SK-N-SH (cell line): Measurements from ENCODE around the gene RNF8. TPM values are rescaled to one million over a fixed set of nuclear protein-coding genes. Genes with fewer than 3 reads are reported as not detected.
A peak's percentile ranks its signal among the peaks of the same experiment; 100 is the strongest.

Experiments
- CTCF ChIA-PET: fragments of 300-600, 350-600 bp; formaldehyde crosslinking; extraction: SDS; loops from one replicate; lab custom pipeline; 2021; lab: Yijun Ruan, JAX
- POLR2A ChIA-PET: fragments of 350-600 bp; sonication (Branson Sonifier 250); formaldehyde crosslinking; extraction: SDS; loops from one replicate; lab custom pipeline; 2020; ENCODE audit warnings: antibody characterized with exemption, inconsistent platforms; lab: Yijun Ruan, JAX
- DNase-seq: peaks from one replicate; pipeline ENCODE4 v3.0.0; 2012
- H2AFZ ChIP-seq: fragments of 200-600 bp; sonication (generic); 2 replicates; pipeline ENCODE4 v1.8.1; 2016; ENCODE audit warnings: antibody characterized with exemption, mild to moderate bottlenecking, low read depth
- H3F3A ChIP-seq: fragments of 200-600 bp; sonication (generic); replicated peaks from 2 replicates; pipeline ENCODE3; 2016; ENCODE audit warnings: antibody characterized with exemption, mild to moderate bottlenecking; ENCODE audit not compliant: insufficient read depth
- H3K27ac ChIP-seq, 2 experiments: fragments of 200-500 bp in 1 of 2; fragments of 200-600 bp in 1 of 2; sonication (Bioruptor generic) in 1 of 2; sonication (generic), shearing (Covaris generic) in 1 of 2; 2 replicates each; pipeline versions ENCODE4 v1.5.1 to v1.6.1; 2014 to 2016; ENCODE audit warnings: low read depth in 2 of 2, inconsistent platforms in 1 of 2, low read length in 1 of 2, mild to moderate bottlenecking in 1 of 2, mixed read lengths in 1 of 2
- H3K27me3 ChIP-seq: fragments of 200-600 bp; sonication (generic), shearing (Covaris generic); 2 replicates; pipeline ENCODE4 v1.6.1; 2016; ENCODE audit warnings: mixed run types; ENCODE audit not compliant: insufficient read depth
- H3K36me3 ChIP-seq, 2 experiments: fragments of 200-500 bp in 1 of 2; fragments of 200-600 bp in 1 of 2; sonication (Bioruptor generic) in 1 of 2; sonication (generic) in 1 of 2; replicated peaks in 1 of 2; 2 replicates each; pipeline versions ENCODE3 to v1.5.1; 2014 to 2016; ENCODE audit warnings: low read length in 1 of 2, mild to moderate bottlenecking in 1 of 2; ENCODE audit not compliant: insufficient read depth in 2 of 2, control insufficient read depth in 1 of 2
- H3K4me1 ChIP-seq, 2 experiments: fragments of 200-500 bp in 1 of 2; fragments of 200-600 bp in 1 of 2; sonication (Bioruptor generic) in 1 of 2; sonication (generic), shearing (Covaris generic) in 1 of 2; 2 replicates each; pipeline versions ENCODE4 v1.5.1 to v1.6.1; 2014 to 2016; ENCODE audit warnings: low read depth in 1 of 2, low read length in 1 of 2, mixed run types in 1 of 2; ENCODE audit not compliant: insufficient read depth in 2 of 2, control insufficient read depth in 1 of 2
- H3K4me2 ChIP-seq: fragments of 200-600 bp; sonication (generic), shearing (Covaris generic); 2 replicates; pipeline ENCODE4 v1.6.1; 2017; ENCODE audit warnings: mixed run types
- H3K4me3 ChIP-seq, 2 experiments: fragments of 200-500 bp in 1 of 2; fragments of 200-600 bp in 1 of 2; sonication (Bioruptor generic) in 1 of 2; sonication (generic), shearing (Covaris generic) in 1 of 2; 2 replicates each; pipeline versions ENCODE4 v1.5.1 to v1.8.1; 2014 to 2016; ENCODE audit warnings: low read depth in 2 of 2, inconsistent platforms in 1 of 2, low read length in 1 of 2, mild to moderate bottlenecking in 1 of 2, mixed read lengths in 1 of 2, moderate library complexity in 1 of 2
- H3K79me2 ChIP-seq: fragments of 200-600 bp; sonication (generic); 2 replicates; pipeline ENCODE4 v1.8.1; 2017; ENCODE audit warnings: mild to moderate bottlenecking; ENCODE audit not compliant: insufficient read depth
- H3K9ac ChIP-seq: fragments of 200-600 bp; sonication (generic); 2 replicates; pipeline ENCODE4 v1.6.1; 2017; ENCODE audit warnings: mixed run types
- H3K9me2 ChIP-seq: fragments of 200-600 bp; sonication (generic); 2 replicates; pipeline ENCODE4 v1.6.1; 2017; ENCODE audit warnings: mixed run types
- H3K9me3 ChIP-seq: fragments of 200-600 bp; sonication (generic); 2 replicates; pipeline ENCODE4 v1.6.1; 2017; ENCODE audit warnings: mixed run types, mild to moderate bottlenecking, moderate library complexity
- H4K20me1 ChIP-seq: fragments of 200-600 bp; sonication (generic); 2 replicates; pipeline ENCODE4 v1.6.1; 2017; ENCODE audit warnings: mild to moderate bottlenecking, mixed run types; ENCODE audit not compliant: insufficient read depth
- ELF1 ChIP-seq: IDR thresholded peaks from 2 replicates; pipeline ENCODE4 v1.4.0; 2012
- EP300 ChIP-seq, 2 experiments: IDR thresholded peaks; 2 replicates each; pipeline versions ENCODE4 v1.4.0 to v1.6.1; 2012; ENCODE audit warnings: borderline replicate concordance in 1 of 2, low read depth in 1 of 2, low read length in 1 of 2
- EZH2phosphoT487 ChIP-seq: fragments of 200-600 bp; sonication (generic); IDR thresholded peaks from 2 replicates; pipeline ENCODE4 v1.6.1; 2017; ENCODE audit warnings: low read depth, mixed run types, mild to moderate bottlenecking, antibody characterized with exemption, moderate library complexity, borderline replicate concordance
- FOXJ3 ChIP-seq: sonication (generic); formaldehyde crosslinking; IDR thresholded peaks from 2 replicates; pipeline ENCODE4 v1.5.1; 2020; ENCODE audit warnings: mild to moderate bottlenecking, missing genetic modification reagents
- JUND ChIP-seq: IDR thresholded peaks from 2 replicates; pipeline ENCODE4 v1.4.0; 2012
- MAX ChIP-seq: IDR thresholded peaks from 2 replicates; pipeline ENCODE4 v1.4.0; 2012; ENCODE audit warnings: low read depth
- MXI1 ChIP-seq: IDR thresholded peaks from 2 replicates; pipeline ENCODE4 v1.6.1; 2012; ENCODE audit warnings: mild to moderate bottlenecking, low read depth, low read length, improper control_type of control experiment
- NFIC ChIP-seq: IDR thresholded peaks from 2 replicates; pipeline ENCODE4 v1.4.0; 2012; ENCODE audit warnings: borderline replicate concordance
- REST ChIP-seq: IDR thresholded peaks from 2 replicates; pipeline ENCODE4 v1.6.1; 2012; ENCODE audit warnings: mild to moderate bottlenecking, low read depth, low read length, moderate library complexity
- TEAD4 ChIP-seq: IDR thresholded peaks from 2 replicates; pipeline ENCODE4 v1.4.0; 2012; ENCODE audit warnings: mild to moderate bottlenecking, borderline replicate concordance; ENCODE audit not compliant: insufficient read depth
- WGBS: methylation state at CpG from one replicate; pipeline ENCODE4 v1.1.6; 2017; ENCODE audit warnings: low lambda C conversion rate; 5-methylcytosine and 5-hydroxymethylcytosine counted together
- polyA plus RNA-seq, 3 experiments: library from polyadenylated mRNA; depleted of rRNA; stranded (reverse); fragments of >200 nt; gene quantifications; 2 replicates each; pipeline ENCODE4 v1.2.3, GENCODE V29; 2012

Gene RNF8
- polyA plus RNA-seq, 1 of the 3 experiments (the other 2 are of a cell fraction) = 21.7 TPM

GRCh38 chr6:37393381-37393929 lies 39.7 kb downstream of the RNF8 start:
- CTCF ChIA-PET = interaction anchor here (1.0 to 4.0 kb wide), 5 partner anchors 10 to 68 kb away, joined by 3 to 26 read pairs (median 3); no protein-coding TSS in a partner anchor
- POLR2A ChIA-PET = interaction anchor here (0.6 to 1.3 kb wide), 5 partner anchors 21 to 96 kb away, joined by 3 to 4 read pairs (median 3); partner anchors contain the start of gene CMTR1
- no peak for TF ChIP-seq EZH2phosphoT487
- TF ChIP-seq EP300 (IDR thresholded peaks at IDR 0.05; ENCODE audit: borderline replicate concordance in 1 of 2, low read depth in 1 of 2, low read length in 1 of 2) = peak in 1 of 2 experiments; percentile 38; a peak in 1 of 4 replicates
- TF ChIP-seq NFIC = no peak
- no peak for TF ChIP-seq REST
- TF ChIP-seq JUND = no peak
- TF ChIP-seq TEAD4 = no peak

GRCh38 chr6:37396571-37397180 lies 42.9 kb downstream of the RNF8 start:
- H3K36me3 ChIP-seq = peaks cover 0 to 8% of the 10 kb centered on the region in 2 experiments
- POLR2A ChIA-PET = no interaction called here
- H2AFZ ChIP-seq = no peak overlapping the region
- 96% methylated on average over 4 of the region's 4 CpGs for WGBS
- TF ChIP-seq MXI1 (no peak), REST (no peak), FOXJ3 (CRISPR knock-in tag) (no peak), ELF1 (no peak), MAX (no peak), JUND (no peak)
- TF ChIP-seq, all 33 proteins: peak for 0
- Histone ChIP-seq H3K79me2 (no peaks in the 10 kb centered on the region), H3K9ac (no peak overlapping the region), H3F3A (peaks cover 4% of the 10 kb centered on the region), H3K9me2 (no peaks in the 10 kb centered on the region), H3K4me2 (no peak overlapping the region), H3K4me1 (peaks cover 0 to 15% of the 10 kb centered on the region in 2 experiments; a peak in 1 of 4 replicates), H3K9me3 (no peaks in the 10 kb centered on the region), H4K20me1 (no peaks in the 10 kb centered on the region), H3K27ac (no peak overlapping the region), H3K4me3 (no peak overlapping the region), H3K27me3 (0 out of 2 replicates have a peak, but pooled peaks cover 5% of the 10 kb centered on the region)
- CTCF ChIA-PET = interaction anchor here (1.0 to 1.3 kb wide), 4 partner anchors 14 to 58 kb away, joined by 3 to 4 read pairs (median 3); partner anchors contain the start of gene CMTR1
- no peak for DNase-seq

More at GRCh38 chr6:37393381-37393929, 39.7 kb downstream of the RNF8 start:
- Histone ChIP-seq H3K4me3 (no peak overlapping the region), H3K79me2 (no peaks in the 10 kb centered on the region), H3K9me2 (no peaks in the 10 kb centered on the region), H3K4me2 (no peak overlapping the region), H3K9me3 (no peaks in the 10 kb centered on the region), H3K27me3 (no peaks in the 10 kb centered on the region), H3F3A (peaks cover 4% of the 10 kb centered on the region), H4K20me1 (no peaks in the 10 kb centered on the region), H3K9ac (no peak overlapping the region), H2AFZ (no peak overlapping the region), H3K4me1 (peaks cover 0 to 15% of the 10 kb centered on the region in 2 experiments; a peak in 1 of 4 replicates), H3K27ac (peak overlapping the region in 1 of 2 experiments; percentile 78; a peak in 2 of 4 replicates), H3K36me3 (peaks cover 5 to 27% of the 10 kb centered on the region in 2 experiments)
- peak; percentile 28 for DNase-seq
- WGBS = 18% methylated on average over 1 of the region's 1 CpG
